HepG2 (cell line): ENCODE results near the gene ENTPD6. TPM values are rescaled to one million over a fixed set of nuclear protein-coding genes. Genes with fewer than 3 reads are reported as not detected.

Source experiments
- ATAC-seq: fragments of 200-7000 bp; cut with Tn5 transposase; 3 replicates; pipeline ENCODE4 v1.9.1; 2020; ENCODE audit warnings: mild to moderate bottlenecking, moderate library complexity
- BruUV-seq: library from RNA; stranded (reverse); fragments of 400-500 nt; replicated peaks from 2 replicates; lab custom pipeline; 2021; lab: Mats Ljungman, UMichigan
- CTCF ChIA-PET: fragments of 300-600 bp; formaldehyde crosslinking; extraction: SDS; loops from one replicate; lab custom pipeline; 2021; ENCODE audit warnings: low total read pairs, inconsistent platforms, low intra/inter-chr PET ratio; lab: Yijun Ruan, JAX
- POLR2A ChIA-PET: fragments of 350-600 bp; sonication (Branson Sonifier 250); formaldehyde crosslinking; loops from one replicate; lab custom pipeline; 2020; ENCODE audit warnings: antibody characterized with exemption, inconsistent platforms; lab: Yijun Ruan, JAX
- DNase-seq: peaks from one replicate; pipeline ENCODE4 v3.0.0-alpha.2; 2015; ENCODE audit warnings: low spot score
- FAIRE-seq: peaks from 3 replicates; lab custom pipeline; 2011; peaks lifted over from hg19 to GRCh38; lab: Jason Lieb, UNC
- H2AFZ ChIP-seq: one replicate; pipeline ENCODE4 v1.6.1; 2011; ENCODE audit warnings: low read length, inconsistent platforms
- H3K27ac ChIP-seq: fragments of 300-600 bp; 3 replicates; pipeline ENCODE4 v1.8.0; 2011; ENCODE audit warnings: mixed run types, mild to moderate bottlenecking, mixed read lengths, low read length, inconsistent platforms; ENCODE audit not compliant: insufficient read depth; ENCODE audit errors: extremely low read length
- H3K27me3 ChIP-seq, 2 experiments: fragments of 200-600 bp in 1 of 2; 2 replicates in 1 of 2; 3 replicates in 1 of 2; pipeline versions ENCODE4 v1.6.0 to v1.8.0; 2011; ENCODE audit warnings: low read length in 2 of 2, mild to moderate bottlenecking in 2 of 2, moderate library complexity in 2 of 2, inconsistent platforms in 1 of 2; ENCODE audit not compliant: insufficient read depth in 2 of 2, control insufficient read depth in 1 of 2
- H3K36me3 ChIP-seq, 2 experiments: fragments of 200-600 bp in 1 of 2; replicated peaks in 1 of 2; 2 replicates in 1 of 2; 3 replicates in 1 of 2; pipeline versions ENCODE4 v1.5.1 to v1.8.0; 2011; ENCODE audit warnings: low read length in 2 of 2, inconsistent platforms in 1 of 2; ENCODE audit not compliant: insufficient read depth in 2 of 2, control insufficient read depth in 1 of 2
- H3K4me1 ChIP-seq: 2 replicates; pipeline ENCODE4 v1.5.1; 2012; ENCODE audit warnings: low read length, inconsistent platforms; ENCODE audit not compliant: insufficient read depth
- H3K4me2 ChIP-seq: 2 replicates; pipeline ENCODE4 v1.6.0; 2011; ENCODE audit warnings: low read depth, low read length, inconsistent platforms
- H3K4me3 ChIP-seq, 3 experiments: fragments of 200-600 bp in 1 of 3; sonication (generic), shearing (Covaris generic) in 1 of 3; replicated peaks in 1 of 3; 2 replicates each; pipeline ENCODE4 v1.5.1; 2011 to 2016; ENCODE audit warnings: low read length in 3 of 3, inconsistent platforms in 2 of 3, low read depth in 2 of 3, mild to moderate bottlenecking in 2 of 3, control low read depth in 1 of 3, mixed read lengths in 1 of 3; ENCODE audit not compliant: insufficient read depth in 1 of 3
- H3K79me2 ChIP-seq: one replicate; pipeline ENCODE4 v1.6.1; 2011; ENCODE audit warnings: low read length, inconsistent platforms; ENCODE audit not compliant: insufficient read depth
- H3K9ac ChIP-seq: 2 replicates; pipeline ENCODE4 v1.6.0; 2011; ENCODE audit warnings: mild to moderate bottlenecking, low read depth, low read length, inconsistent platforms; ENCODE audit not compliant: insufficient read depth
- H3K9me3 ChIP-seq: 2 replicates; pipeline ENCODE4 v1.5.1; 2012; ENCODE audit warnings: mild to moderate bottlenecking, low read length
- H4K20me1 ChIP-seq: 2 replicates; pipeline ENCODE4 v1.6.0; 2011; ENCODE audit warnings: inconsistent platforms, mild to moderate bottlenecking, low read length, moderate library complexity; ENCODE audit not compliant: insufficient read depth
- CEBPB ChIP-seq: IDR thresholded peaks from 2 replicates; pipeline ENCODE4 v1.6.1; 2011; ENCODE audit warnings: low read depth, low read length, improper control_type of control experiment, borderline replicate concordance
- MAFK ChIP-seq, 2 experiments: IDR thresholded peaks in 1 of 2; conservative IDR thresholded peaks in 1 of 2; 2 replicates each; pipeline ENCODE4 v1.6.1; 2011; ENCODE audit warnings: improper control_type of control experiment in 2 of 2, low read length in 2 of 2
- SMYD3 ChIP-seq: sonication (generic); formaldehyde crosslinking; IDR thresholded peaks from 2 replicates; pipeline ENCODE4 v1.8.1; 2023; ENCODE audit warnings: mild to moderate bottlenecking, missing genetic modification reagents
- ZMYM4 ChIP-seq: sonication (generic); formaldehyde crosslinking; IDR thresholded peaks from 2 replicates; pipeline ENCODE4 v1.8.1; 2023; ENCODE audit warnings: mild to moderate bottlenecking, missing genetic modification reagents
- WGBS: methylation state at CpG from one replicate; pipeline ENCODE4 v1.1.6; 2017; ENCODE audit warnings: low lambda C conversion rate; 5-methylcytosine and 5-hydroxymethylcytosine counted together
- in situ Hi-C: cut with HindIII; loops from 2 replicates; pipeline ENCODE4 v1.10.0; 2017; ENCODE audit warnings: low pct_unique_long_range_greater_than_20kb; ENCODE audit not compliant: extremely low pct_ligation_motif_present
- intact Hi-C: fragments of 100-400 bp; cut with micrococcal nuclease; formaldehyde crosslinking; loops from one replicate; pipeline ENCODE4 v1.10.0; 2022; ENCODE audit not compliant: unreplicated experiment
- polyA plus RNA-seq, 8 experiments: library from polyadenylated mRNA; depleted of rRNA in 3 of 8; stranded (reverse) in 7 of 8; unstranded in 1 of 8; fragments of >200 nt; fragmentation: Illumina TruSeq in 4 of 8; extraction: Trizol in 4 of 8; gene quantifications; 2 replicates each; pipeline versions ENCODE4 v1.2.1 to v1.2.3, GENCODE V29; 2011 to 2016; ENCODE audit warnings: low read depth in 4 of 8, missing spikeins in 1 of 8, mixed read lengths in 1 of 8; ENCODE audit not compliant: insufficient read depth in 1 of 8
- total RNA-seq, 5 experiments: library from RNA; depleted of rRNA; stranded (reverse); fragments of >200 nt; fragmentation: Illumina TruSeq; extraction: Trizol; gene quantifications; 2 replicates each; pipeline ENCODE4 v1.2.3, GENCODE V29; 2016; ENCODE audit warnings: low read depth in 1 of 5

Gene ENTPD6
- total and polyA plus RNA-seq, 2 of the 13 experiments (the other 11 are each of a cell fraction or from before 2014, with no cell fraction given), result 164 to 172 TPM

GRCh38 chr20:25253606-25254275 lies 58.2 kb downstream of the ENTPD6 start:
- H3K4me2 ChIP-seq, result no peak overlapping the region
- H3K4me1 ChIP-seq, result peaks cover 40% of the 10 kb centered on the region
- DNase-seq (no peak), FAIRE-seq (no peak), ATAC-seq (no peak)
- TF ChIP-seq ZMYM4 (CRISPR knock-in tag), result no peak
- peak; percentile 36 for TF ChIP-seq CEBPB
- no peak overlapping the region for H3K27ac ChIP-seq
- POLR2A ChIA-PET, result no interaction called here
- no TSS peak for BruUV-seq
- no peaks in the 10 kb centered on the region; the same call in 1 of the 2 replicates for H4K20me1 ChIP-seq
- peaks cover 56% of the 10 kb centered on the region for H3K79me2 ChIP-seq
- peaks cover 2 to 15% of the 10 kb centered on the region in 2 experiments; a peak in 2 of 5 replicates for H3K36me3 ChIP-seq
- in situ Hi-C loops, result no loop called here
- CTCF ChIA-PET, result no interaction called here
- no peaks in the 10 kb centered on the region; a peak in 1 of 5 replicates for H3K27me3 ChIP-seq
- no peak overlapping the region for H3K9ac ChIP-seq
- H3K9me3 ChIP-seq, result no peaks in the 10 kb centered on the region
- no peak overlapping the region for H2AFZ ChIP-seq
- no peak overlapping the region for H3K4me3 ChIP-seq
- intact Hi-C loops, result no loop called here
- 95% methylated on average over 11 of the region's 11 CpGs for WGBS

GRCh38 chr20:25254571-25254970 lies 59.1 kb downstream of the ENTPD6 start:
- H3K4me1 ChIP-seq, result peaks cover 32% of the 10 kb centered on the region
- no peaks in the 10 kb centered on the region for H3K27me3 ChIP-seq
- H3K27ac ChIP-seq, result no peak overlapping the region
- in situ Hi-C loops, result no loop called here
- H3K79me2 ChIP-seq, result peaks cover 47% of the 10 kb centered on the region
- no peaks in the 10 kb centered on the region; the same call in 1 of the 2 replicates for H4K20me1 ChIP-seq
- no TSS peak for BruUV-seq
- no peak overlapping the region for H2AFZ ChIP-seq
- CTCF ChIA-PET, result no interaction called here
- ATAC-seq (no peak), FAIRE-seq (no peak), DNase-seq (no peak)
- H3K4me3 ChIP-seq, result no peak overlapping the region
- H3K9ac ChIP-seq, result no peak overlapping the region
- no peaks in the 10 kb centered on the region for H3K9me3 ChIP-seq
- 88% methylated on average over 5 of the region's 5 CpGs for WGBS
- intact Hi-C loops, result no loop called here
- TF ChIP-seq SMYD3 (no peak), MAFK (conservative IDR thresholded peaks at IDR 0.05 in 1 of 2, IDR thresholded peaks at IDR 0.05 in 1 of 2; ENCODE audit: low read length in 2 of 2) (no peak)
- POLR2A ChIA-PET, result no interaction called here
- H3K36me3 ChIP-seq, result peaks cover 2 to 21% of the 10 kb centered on the region in 2 experiments; a peak in 3 of 5 replicates
- no peak overlapping the region for H3K4me2 ChIP-seq
